ENCODE measurements around the gene TYMP. TPM values are rescaled to one million over a fixed set of nuclear protein-coding genes. Genes with fewer than 3 reads are reported as not detected.

Gene TYMP
- total RNA-seq, 1 donor from 2014 or later = 44.5 TPM

DNA sequence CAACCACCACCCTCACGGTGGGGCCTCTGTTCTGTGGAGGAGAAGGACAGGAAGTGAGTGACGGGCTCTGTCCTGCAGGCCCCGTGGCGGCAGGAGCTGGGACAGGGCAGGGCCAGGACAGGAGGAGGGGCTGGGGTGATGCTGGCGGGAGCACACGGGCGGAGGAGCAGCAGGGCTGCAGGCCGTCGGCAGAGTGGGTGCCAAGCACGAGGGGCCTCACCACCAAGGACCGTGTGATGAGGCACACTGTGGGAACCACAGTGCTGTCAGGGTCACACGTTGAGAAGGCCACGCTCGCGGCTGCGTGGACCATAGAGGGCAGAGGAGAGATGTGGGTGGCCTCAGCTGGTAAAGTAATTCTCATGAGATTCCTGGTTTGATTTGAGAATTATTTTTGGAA lies 12.9 kb downstream of the TYMP start:
- DNase-seq (ENCODE audit: low spot score) (no peak), ATAC-seq (no peak)
- intact Hi-C loops (cut with DNase I) = no loop called here

DNA sequence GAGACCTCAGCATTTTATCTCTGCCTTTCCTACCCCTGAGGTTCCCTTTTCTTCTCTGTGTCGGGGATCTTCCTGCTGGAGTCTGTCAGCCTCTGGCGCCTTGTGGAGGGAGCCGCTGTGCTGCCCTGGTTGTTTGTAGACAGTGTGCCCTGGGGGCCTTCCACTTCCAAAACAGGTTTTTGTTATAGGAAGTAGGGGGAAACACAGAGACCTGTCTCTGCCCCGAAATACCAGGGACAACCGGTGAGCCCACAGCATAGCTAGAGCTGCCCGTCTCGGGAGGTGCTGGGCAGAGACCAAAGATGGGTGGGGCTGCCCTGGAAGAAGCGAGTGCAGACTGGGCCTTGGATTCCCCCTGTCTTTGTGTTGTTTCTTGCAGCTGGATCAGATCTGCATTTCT lies 13.7 kb downstream of the TYMP start:
- ATAC-seq = no peak
- DNase-seq (ENCODE audit: low spot score) = no peak
- intact Hi-C loops (cut with DNase I) = no loop called here

DNA sequence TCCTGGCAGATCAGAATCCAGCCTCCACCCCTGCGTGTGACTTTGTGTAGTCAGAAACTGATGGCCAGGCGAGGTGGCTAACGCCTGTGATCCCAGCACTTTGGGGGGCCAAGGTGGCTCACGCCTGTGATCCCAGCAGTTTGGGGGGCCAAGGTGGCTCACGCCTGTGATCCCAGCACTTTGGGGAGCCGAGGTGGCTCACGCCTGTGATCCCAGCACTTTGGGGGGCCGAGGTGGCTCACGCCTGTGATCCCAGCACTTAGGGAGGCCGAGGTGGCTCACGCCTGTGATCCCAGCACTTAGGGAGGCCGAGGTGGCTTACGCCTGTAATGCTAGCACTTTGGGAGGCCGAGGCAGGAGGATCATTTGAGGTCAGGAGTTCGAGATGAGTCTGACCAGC lies 16.6 kb downstream of the TYMP start:
- ATAC-seq = no peak
- no peak for DNase-seq (ENCODE audit: low spot score)

DNA sequence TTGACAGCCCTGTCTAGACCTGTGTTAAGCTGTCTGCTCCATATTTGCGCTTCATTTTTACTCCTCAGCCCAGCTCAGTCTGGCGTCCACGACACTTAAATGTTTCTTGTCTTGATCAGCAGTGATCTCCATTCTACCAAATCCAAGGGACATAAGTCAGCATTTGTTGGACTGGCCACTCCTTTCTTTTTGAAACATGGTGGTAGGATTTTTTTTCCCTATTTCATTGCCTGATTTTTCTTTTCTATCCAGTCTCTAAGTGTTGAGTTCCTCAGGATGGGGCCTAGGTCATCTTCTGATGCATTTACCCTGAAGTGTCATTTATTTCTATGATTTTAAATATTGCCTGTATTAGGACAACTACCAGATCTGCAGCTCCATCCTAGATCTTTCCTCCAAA lies 20.9 kb downstream of the TYMP start:
- DNase-seq (ENCODE audit: low spot score) (no peak), ATAC-seq (no peak)
- intact Hi-C loops (cut with DNase I) = loop anchor here (10.0 kb wide), 1 partner anchor 264 kb away; the partner anchor contains the start of gene TUBGCP6

More for the DNA sequence above, 16.6 kb downstream of the TYMP start:
- intact Hi-C loops (cut with DNase I) = no loop called here

DNA sequence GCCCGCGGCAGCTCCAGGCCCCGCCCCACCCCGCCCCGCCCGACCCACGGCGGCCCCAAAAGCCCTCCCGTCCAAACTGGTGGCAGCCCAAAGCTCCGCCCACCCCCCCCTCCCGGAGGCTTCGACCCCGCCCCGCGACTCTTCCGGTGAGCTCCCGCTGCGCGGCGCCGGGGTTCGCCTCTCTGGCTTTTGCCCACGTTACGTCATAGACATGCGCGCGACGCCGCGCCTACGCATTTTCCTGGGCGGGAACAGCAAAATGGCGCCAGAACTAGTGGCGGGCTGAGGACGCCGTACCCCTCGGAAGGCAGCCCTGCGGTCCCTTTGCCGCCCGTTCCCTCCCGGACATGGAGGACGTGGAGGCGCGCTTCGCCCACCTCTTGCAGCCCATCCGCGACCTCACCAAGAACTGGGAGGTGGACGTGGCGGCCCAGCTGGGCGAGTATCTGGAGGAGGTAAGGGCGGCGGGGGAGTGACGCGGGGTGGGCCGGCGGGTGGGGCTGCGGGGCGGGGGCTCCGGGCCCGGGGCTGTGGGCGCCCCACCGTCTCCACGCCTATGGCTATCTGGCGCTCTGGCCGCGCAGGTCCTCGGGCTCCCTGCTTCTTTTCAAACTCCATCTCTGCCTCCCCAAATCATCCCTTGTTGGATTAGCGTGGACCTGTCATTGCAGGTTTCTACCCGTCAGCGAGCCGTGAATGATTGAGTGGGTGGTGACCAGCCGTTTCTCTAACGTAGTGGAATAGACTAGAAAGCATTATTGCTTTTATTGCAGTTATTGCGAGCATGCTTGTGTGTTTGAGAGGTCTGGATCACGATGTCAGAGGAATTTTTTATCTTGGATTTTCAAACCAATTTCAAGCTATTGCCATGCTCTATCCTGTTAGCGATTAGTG lies 21.6 kb downstream of the TYMP start, which contains the start of gene NCAPH2:
TSS of gene NCAPH2 (plus strand) at position 234 of the 894 bp plus-strand sequence. CDS start at position 348, 114 bp downstream.
- ATAC-seq (peak; percentile 87), DNase-seq (ENCODE audit: low spot score) (peak; percentile 99)
- intact Hi-C loops (cut with DNase I) = loop anchor here (10.0 kb wide), 1 partner anchor 263 kb away; the partner anchor contains the start of gene TUBGCP6

DNA sequence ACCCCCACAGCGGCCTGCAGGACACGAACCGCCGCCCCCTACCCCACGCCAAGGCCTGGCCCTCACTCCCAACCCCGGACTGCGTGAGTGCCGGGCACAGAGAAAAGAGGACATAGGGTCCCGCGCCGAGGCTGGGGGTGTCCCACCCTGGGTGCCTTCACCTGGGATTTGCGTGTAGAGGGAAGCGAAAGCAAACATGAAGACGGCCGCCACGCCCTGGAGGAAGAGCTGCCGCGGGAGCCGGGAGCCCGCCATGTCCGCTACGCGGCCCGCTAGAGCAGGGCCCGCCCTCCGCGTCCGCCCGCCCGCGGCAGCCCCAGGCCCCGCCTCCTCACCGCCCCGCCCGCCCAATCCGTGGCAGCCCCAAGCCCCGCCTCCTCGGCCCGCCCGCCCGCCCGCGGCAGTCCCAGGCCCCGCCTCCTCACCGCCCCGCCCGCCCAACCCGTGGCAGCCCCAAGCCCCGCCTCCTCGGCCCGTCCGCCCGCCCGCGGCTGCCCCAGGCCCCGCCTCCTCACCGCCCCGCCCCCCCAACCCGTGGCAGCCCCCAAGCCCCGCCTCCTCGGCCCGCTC lies 22.3 kb downstream of the TYMP start, which contains the start of gene LMF2:
TSS of gene LMF2 (minus strand) at position 282 of the 570 bp plus-strand sequence. CDS start at position 255, 27 bp downstream.
- intact Hi-C loops (cut with DNase I) = loop anchor here (10.0 kb wide), 1 partner anchor 263 kb away; the partner anchor contains the start of gene TUBGCP6
- DNase-seq (ENCODE audit: low spot score) (peak; percentile 95), ATAC-seq (peak; percentile 83)

DNA sequence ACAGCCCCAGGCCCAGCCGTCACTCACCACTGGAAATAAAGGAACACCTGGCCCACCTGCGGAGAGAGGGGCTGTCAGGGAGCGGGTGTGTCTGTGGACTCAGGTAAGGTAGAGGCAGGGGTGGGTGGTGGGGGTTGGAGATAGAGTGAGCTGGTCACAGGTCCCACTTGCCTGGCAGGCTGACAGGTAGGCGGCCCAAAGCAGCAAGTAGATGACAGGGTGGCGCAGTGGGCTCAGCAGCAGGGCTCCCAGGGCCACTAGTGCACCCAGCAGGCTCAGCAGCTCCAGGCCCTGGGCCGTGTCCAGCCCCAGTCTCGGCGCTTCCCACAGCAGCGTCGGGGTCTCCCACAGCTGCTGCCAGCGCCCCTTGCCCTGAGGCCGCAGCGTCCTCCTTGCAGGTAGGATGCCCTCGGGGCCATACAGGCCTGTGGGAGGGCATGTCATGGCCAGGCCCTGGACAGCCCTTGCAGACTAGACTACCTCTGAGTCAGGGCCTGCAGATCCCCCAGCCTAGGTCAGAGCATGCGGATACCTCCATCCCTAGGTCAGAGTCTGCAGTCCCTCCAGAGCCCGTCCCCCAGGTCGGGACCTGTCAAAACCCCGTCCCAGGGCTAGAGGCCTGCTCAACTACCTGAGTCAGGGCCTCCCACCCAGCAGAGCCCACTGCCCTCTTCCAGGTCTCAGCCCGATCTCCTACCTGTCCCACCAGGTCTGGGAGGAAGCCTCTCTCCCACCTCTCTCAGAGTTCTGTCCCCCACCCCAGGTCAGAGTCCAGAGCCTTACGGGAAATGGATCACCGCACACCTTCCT lies 23.0 kb downstream of the TYMP start:
- ATAC-seq (peak; percentile 31), DNase-seq (ENCODE audit: low spot score) (no peak)
- intact Hi-C loops (cut with DNase I) = loop anchor here (10.0 kb wide), 1 partner anchor 262 kb away; the partner anchor contains the start of gene TUBGCP6

DNA sequence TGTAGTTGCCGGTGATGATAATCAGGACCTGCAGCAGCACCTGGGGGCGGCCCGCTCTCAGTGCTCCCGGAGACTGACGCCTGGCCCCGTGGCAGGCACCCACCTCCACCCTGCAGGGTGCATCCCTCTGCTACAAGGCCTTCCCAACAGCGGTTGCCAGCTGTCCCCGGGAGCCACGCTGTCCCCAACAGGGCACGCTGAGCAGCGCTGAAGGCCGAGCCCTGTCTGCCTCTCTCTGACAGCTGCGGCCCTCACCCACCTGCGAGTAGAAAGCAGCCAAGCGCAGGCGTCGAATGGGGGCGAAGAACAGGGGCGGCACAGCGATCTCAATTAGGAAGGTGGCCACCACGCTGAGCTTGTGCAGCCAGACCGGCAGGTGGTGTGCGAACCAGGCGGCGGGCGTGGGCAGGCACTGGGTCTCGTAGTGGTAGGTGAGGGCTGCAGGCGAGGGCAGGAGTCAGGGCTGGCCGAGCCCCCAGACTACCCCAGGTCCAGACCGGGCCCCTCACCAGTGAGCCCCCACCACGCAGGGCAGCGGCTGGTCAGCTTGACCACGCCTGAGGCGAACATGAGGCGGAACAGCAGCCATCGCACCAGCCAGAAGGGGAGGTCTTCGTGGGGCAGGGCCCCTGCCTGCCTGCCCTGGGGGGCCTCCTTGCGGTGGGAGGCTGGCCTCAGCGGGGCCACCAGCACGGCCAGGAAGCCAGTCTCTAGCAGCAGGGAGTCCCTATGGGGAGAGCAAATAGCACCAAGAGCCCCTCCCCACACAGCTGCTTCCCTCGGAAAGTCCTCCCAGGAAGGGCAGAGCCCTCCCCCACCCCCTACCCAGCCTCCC lies 23.8 kb downstream of the TYMP start:
- no peak for ATAC-seq
- intact Hi-C loops (cut with DNase I) = loop anchor here (10.0 kb wide), 1 partner anchor 261 kb away; the partner anchor contains the start of gene TUBGCP6

DNA sequence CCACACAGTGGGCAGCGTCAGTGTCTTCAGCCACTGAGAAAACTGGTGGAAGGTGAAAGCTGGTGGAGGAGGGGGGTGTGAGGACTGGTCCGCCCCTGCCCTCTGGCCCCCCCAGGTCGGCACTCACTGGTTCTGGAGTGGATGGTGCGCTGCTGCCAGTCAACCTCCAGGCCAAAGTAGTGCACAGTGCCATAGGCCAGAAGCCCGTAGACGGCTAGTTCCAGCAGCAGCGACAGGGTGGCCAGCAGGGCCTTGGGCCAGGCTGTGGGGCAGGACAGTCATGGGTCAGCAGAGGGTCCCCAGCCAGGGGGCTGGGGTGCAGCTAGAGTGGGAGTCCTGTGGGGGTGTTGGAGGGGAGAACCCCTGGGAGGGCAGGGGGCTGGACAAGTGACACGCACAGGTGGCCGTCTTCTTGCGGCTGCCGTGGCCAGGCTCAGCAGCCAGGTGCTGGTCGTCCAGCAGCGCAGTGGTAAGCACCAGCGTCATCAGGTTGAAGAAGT lies 24.5 kb downstream of the TYMP start:
- intact Hi-C loops (cut with DNase I) = loop anchor here (10.0 kb wide), 1 partner anchor 261 kb away; the partner anchor contains the start of gene TUBGCP6
- ATAC-seq (no peak), DNase-seq (ENCODE audit: low spot score) (no peak)

More for the DNA sequence above, 23.8 kb downstream of the TYMP start:
- DNase-seq (ENCODE audit: low spot score) = no peak

DNA sequence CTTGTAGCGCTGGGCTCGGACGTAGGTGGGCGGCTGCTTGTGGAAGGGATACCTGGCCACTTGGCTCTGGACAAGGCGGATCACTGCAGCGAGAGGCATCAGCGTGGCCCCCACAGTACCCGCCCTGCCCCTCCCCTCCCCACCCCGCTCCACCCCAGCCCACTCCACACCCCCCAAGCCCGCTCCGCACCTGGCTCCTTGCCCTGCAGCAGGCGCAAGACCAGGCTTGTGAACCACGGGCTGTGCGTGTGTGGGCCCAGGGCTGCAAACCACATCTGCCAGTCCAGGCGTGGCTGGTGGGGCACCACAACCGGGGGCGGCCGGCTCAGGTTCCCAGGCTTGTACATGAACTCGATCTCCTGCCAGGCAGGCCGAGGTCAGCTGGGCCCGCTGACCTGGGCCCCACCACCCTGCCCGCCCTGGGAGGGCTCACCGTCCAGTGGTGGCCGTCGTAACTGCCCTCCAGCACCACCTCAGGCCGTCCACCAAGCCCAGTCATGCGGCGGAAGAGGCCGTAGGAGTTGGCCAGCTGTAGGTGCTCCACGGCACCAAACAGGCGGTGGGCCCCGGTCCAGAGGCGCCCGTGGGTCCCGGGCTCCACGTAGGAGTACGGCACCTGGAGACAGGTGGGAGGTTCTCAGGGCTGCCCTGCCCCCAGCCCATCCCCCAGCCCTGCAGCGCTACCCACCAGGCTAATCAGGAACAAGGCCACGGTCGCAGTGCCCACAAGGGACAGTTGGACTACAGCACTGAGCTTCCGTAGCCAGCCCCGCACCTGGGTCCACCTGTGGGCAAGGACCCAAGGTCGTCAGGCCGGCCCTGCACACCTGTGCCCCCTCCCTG lies 25.2 kb downstream of the TYMP start:
- intact Hi-C loops (cut with DNase I) = loop anchor here (10.0 kb wide), 1 partner anchor 260 kb away; the partner anchor contains the start of gene TUBGCP6
- DNase-seq (ENCODE audit: low spot score) = no peak
- ATAC-seq = no peak

DNA sequence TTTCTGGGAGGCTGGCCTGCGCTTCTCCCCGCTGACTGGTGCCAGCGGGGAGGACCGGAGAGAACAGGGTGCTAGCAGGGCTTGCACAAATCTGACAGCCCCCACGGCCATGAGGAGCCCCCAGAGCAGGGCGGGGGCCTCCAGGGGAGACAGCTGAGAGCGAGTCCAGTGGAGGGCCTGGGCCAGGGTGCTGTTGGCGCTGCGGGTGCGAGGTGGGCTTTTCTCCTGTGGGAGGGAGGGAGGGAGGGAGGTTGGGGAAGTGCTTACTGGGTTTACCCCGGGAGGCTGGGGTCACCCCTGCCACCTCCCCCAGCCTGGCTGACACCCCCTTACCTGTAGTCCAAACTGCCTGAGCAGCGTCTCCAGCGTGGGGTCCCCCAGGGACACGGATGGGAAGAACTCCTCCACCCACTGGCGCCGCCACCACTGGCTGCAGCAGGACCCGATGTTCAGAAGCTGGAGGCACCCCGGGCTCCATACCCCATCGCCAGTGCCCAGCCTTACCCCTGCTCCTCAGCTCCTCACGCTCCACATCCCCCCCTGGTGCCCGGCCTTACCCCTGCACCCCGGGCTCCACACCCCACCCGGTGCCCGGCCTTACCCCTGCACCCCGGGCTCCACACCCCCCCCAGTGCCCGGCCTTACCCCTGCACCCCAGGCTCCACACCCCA lies 26.2 kb downstream of the TYMP start:
- intact Hi-C loops (cut with DNase I) = loop anchor here (10.0 kb wide), 1 partner anchor 259 kb away; the partner anchor contains the start of gene TUBGCP6
- DNase-seq (ENCODE audit: low spot score) (no peak), ATAC-seq (no peak)

DNA sequence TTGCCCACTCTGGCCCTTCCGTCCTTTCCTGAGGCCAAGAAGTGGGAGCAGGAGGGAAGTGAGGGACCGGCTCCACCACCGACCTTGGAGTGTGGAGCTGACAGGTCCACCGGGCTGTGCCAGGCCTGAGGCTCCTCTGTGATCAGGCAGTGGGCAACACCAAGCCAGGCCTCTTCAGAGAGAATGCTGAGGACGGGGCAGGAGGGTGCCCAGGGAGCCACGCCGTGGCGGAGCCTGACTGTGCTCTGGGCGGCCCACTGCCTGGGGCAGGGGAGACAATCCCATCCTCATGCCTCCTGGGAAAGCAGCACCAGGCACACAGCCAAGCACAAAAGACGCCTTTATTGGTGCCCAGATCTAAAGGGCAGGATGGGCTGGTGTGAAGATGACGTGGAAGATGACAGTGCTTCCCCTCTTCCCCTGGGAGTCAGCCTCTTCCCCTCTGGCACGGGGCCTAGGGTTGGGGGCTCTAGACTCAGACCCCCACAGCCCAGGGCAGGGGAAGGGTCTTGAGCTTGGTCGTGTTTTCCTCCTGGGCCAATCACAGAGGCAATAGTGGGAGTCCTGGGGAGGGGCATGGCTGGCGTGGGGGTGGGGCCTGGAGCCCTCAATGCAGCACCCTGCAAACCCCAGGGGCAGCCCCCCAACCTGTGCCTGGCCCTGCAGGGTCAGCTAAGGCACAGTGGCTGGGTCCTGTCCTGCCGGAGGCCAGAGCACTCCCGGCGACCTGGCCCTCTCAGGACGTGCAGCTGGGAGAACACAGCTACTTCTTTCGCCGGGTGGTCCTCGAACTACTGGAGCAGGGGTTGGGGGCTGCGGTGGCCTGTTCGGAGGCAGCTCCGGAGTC lies 27.0 kb downstream of the TYMP start:
- DNase-seq (ENCODE audit: low spot score) = no peak
- no peak for ATAC-seq
- intact Hi-C loops (cut with DNase I) = loop anchor here (10.0 kb wide), 1 partner anchor 258 kb away; the partner anchor contains the start of gene TUBGCP6

DNA sequence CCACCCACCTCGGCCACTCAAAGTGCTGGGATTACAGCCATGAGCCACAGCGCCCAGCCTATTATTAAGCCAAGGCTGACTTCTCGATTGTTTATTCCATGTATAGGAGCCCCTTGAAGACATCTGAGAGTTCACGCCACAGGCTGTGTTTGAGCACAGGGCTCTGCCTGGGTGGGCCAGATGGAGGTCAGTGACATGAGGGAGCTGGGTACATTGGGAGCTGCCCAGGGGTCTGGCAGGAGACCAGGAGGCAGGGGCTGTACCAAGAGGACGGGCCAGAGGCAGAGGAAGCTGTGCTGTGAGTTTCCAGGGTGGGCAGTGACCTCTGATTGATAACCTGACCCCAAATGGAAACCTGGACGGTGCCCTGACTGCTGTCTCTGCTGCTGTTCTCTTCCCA lies 27.7 kb downstream of the TYMP start:
- no peak for DNase-seq (ENCODE audit: low spot score)
- no peak for ATAC-seq
- intact Hi-C loops (cut with DNase I) = loop anchor here (10.0 kb wide), 1 partner anchor 257 kb away; the partner anchor contains the start of gene TUBGCP6

DNA sequence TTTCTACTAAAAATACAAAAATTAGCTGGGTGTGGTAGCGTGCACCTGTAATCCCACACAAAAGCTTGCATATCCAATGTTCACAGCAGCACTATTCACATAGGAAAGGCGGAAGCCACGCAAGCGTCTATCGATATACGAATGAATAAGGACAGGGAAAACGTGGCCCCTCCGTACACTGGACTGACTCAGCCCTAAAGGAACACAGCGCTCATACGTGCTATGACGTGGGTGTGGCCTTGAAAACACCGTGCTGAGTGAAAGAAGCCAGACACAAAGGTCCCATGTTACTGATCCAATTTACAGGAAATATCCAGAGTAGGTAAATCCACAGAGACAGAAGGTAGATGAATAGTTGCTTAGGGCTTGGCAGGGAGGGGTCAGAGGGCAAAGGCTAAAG lies 29.4 kb downstream of the TYMP start:
- intact Hi-C loops (cut with DNase I) = loop anchor here (10.0 kb wide), 1 partner anchor 256 kb away; the partner anchor contains the start of gene TUBGCP6
- ATAC-seq (no peak), DNase-seq (ENCODE audit: low spot score) (no peak)

DNA sequence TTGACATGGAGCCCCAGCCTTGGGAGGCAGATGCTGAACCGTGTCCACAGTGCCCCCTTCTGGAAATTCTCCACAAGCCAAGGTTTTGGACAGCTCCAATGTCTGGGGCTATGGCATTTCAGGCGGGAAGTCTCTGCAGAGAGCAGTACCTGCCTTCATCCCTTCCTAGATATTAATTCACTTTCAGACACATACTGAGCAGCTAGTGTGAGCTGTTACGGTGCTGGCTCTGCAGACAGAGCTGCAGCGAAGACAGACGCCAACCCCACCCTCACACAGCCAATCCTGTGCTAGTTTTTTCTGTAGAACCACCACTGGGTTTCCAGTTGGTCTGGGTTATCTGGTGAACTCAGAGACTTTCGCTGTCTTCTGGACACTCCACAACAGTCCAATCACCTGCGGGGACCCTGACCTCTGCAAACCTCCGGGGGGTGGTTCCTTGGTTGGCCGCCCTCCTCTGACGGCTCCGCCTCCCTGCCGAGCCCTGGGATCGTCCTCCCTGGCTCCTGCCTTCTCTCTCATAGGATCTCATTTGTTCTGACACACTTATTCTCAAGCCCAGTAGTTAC lies 31.4 kb downstream of the TYMP start:
- ATAC-seq (peak; percentile 79), DNase-seq (ENCODE audit: low spot score) (no peak)
- intact Hi-C loops (cut with DNase I) = no loop called here
